Measurements from ENCODE around the gene ZNF878. TPM values are rescaled to one million over a fixed set of nuclear protein-coding genes. Genes with fewer than 3 reads are reported as not detected.

The ZNF878 gene
- total and polyA plus RNA-seq, 2 donors (not counting 3 experiments of a cell fraction or from before 2014, with no cell fraction given) = 0.51 TPM; not detected in 1

DNA sequence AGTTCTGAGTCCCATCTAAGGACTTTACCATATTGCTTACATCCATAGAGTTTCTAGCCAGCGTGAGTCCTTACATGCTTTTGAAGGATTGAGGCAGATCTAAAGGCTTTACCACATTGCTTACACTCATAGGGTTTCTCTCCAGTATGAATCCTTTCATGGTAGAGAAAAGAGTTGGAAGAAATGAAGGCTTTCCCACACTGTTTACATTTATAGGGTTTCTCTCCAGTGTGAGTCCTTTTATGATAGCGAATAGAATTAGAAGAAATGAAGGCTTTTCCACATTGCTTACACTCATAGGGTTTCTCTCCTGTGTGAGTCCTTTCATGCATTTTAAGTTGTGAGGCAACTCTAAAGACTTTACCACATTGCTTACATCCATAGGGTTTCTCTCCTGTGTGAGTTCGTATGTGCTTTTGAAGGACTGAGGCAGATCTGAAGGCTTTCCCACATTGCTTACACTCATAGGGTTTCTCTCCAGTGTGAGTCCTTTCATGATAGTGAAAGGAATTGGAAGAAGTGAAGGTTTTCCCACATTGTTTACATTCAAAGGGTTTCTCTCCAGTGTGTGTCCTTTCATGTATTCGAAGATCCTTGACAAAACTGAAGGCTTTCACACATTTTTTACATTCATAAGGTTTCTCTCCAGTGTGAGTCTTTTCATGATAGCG lies 8.9 kb downstream of the ZNF878 start:
- intact Hi-C loops (cut with micrococcal nuclease) = no loop called here
- Histone ChIP-seq H3K9me1 (replicated peaks; ENCODE audit: control insufficient read depth, extremely low read depth, insufficient read depth, low read length) (no peaks in the 10 kb centered on the region), H4K20me1 (replicated peaks; ENCODE audit: control insufficient read depth, extremely low read depth, insufficient read depth, low read length) (no peaks in the 10 kb centered on the region), H3K4me1 (ENCODE audit: control insufficient read depth, extremely low read depth, insufficient read depth, low read length) (no peaks in the 10 kb centered on the region), H3K27ac (ENCODE audit: insufficient read depth, low read depth, low read length) (no peak overlapping the region), H3K4me3 (replicated peaks in 1 of 3; ENCODE audit: insufficient read depth in 1 of 3, low read depth in 1 of 3, low read length in 3 of 3) (no peak overlapping the region), H3K36me3 (ENCODE audit: control insufficient read depth in 2 of 2, extremely low read depth in 1 of 2, insufficient read depth in 2 of 2, low read length in 2 of 2) (no peaks in the 10 kb centered on the region), H2AFZ (ENCODE audit: low read depth, low read length) (no peak overlapping the region), H3K4me2 (ENCODE audit: insufficient read depth, low read length) (no peak overlapping the region), H3K9me3 (replicated peaks; ENCODE audit: control insufficient read depth, insufficient read depth, low read length) (peaks cover 16% of the 10 kb centered on the region), H3K9ac (replicated peaks; ENCODE audit: extremely low read depth, insufficient read depth, low read length) (no peak overlapping the region), H3K79me2 (ENCODE audit: control insufficient read depth, insufficient read depth, low read length) (no peaks in the 10 kb centered on the region), H3K27me3 (ENCODE audit: control insufficient read depth in 2 of 2, insufficient read depth in 2 of 2, low read length in 2 of 2) (no peaks in the 10 kb centered on the region)
- no TSS peak for BruUV-seq (replicated peaks)
- POLR2A ChIA-PET = no interaction called here
- DNase-seq (ENCODE audit: low read depth, low spot score) = no peak
- TF ChIP-seq EZH2 (IDR thresholded peaks at IDR 0.05; ENCODE audit: borderline replicate concordance, low read depth, low read length, severe bottlenecking) (no peak), MYC (IDR thresholded peaks at IDR 0.05; ENCODE audit: low read depth, low read length) (no peak), JUN (IDR thresholded peaks at IDR 0.05; ENCODE audit: borderline replicate concordance, insufficient read depth, insufficient read length, low read depth) (no peak), POLR2AphosphoS5 (IDR thresholded peaks at IDR 0.05; ENCODE audit: insufficient read depth, low read depth, low read length) (no peak), GATA2 (IDR thresholded peaks at IDR 0.05; ENCODE audit: insufficient read depth, insufficient read length, low read depth, low read length) (no peak), POLR2A (IDR thresholded peaks at IDR 0.05; ENCODE audit: low read depth, low read length) (no peak), FOS (IDR thresholded peaks at IDR 0.05; ENCODE audit: borderline replicate concordance, insufficient read depth, low read length) (no peak)
- TF ChIP-seq, protein P1, sequence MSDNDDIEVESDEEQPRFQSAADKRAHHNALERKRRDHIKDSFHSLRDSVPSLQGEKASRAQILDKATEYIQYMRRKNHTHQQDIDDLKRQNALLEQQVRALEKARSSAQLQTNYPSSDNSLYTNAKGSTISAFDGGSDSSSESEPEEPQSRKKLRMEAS (IDR thresholded peaks at IDR 0.05; ENCODE audit: insufficient read depth, insufficient read length) = no peak
- TF ChIP-seq, protein P2, sequence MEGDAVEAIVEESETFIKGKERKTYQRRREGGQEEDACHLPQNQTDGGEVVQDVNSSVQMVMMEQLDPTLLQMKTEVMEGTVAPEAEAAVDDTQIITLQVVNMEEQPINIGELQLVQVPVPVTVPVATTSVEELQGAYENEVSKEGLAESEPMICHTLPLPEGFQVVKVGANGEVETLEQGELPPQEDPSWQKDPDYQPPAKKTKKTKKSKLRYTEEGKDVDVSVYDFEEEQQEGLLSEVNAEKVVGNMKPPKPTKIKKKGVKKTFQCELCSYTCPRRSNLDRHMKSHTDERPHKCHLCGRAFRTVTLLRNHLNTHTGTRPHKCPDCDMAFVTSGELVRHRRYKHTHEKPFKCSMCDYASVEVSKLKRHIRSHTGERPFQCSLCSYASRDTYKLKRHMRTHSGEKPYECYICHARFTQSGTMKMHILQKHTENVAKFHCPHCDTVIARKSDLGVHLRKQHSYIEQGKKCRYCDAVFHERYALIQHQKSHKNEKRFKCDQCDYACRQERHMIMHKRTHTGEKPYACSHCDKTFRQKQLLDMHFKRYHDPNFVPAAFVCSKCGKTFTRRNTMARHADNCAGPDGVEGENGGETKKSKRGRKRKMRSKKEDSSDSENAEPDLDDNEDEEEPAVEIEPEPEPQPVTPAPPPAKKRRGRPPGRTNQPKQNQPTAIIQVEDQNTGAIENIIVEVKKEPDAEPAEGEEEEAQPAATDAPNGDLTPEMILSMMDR (IDR thresholded peaks at IDR 0.05; ENCODE audit: extremely low read depth in 1 of 2, insufficient read depth in 1 of 2, low read depth in 1 of 2, low read length in 2 of 2) = no peak
- dilution Hi-C loops (cut with MboI; ENCODE audit: extremely low pct_ligation_motif_present, low sequenced_read_pairs) = no loop called here
- peak; percentile 4 for FAIRE-seq
- CTCF ChIA-PET = no interaction called here

Measured in endothelial cell of umbilical vein (primary cell).